ENCODE results near the gene C1QTNF6. TPM values are rescaled to one million over a fixed set of nuclear protein-coding genes. Genes with fewer than 3 reads are reported as not detected.

C1QTNF6 gene
- polyA plus RNA-seq, 1 of the 3 experiments (the other 2 are of a cell fraction): 47.7 TPM

DNA sequence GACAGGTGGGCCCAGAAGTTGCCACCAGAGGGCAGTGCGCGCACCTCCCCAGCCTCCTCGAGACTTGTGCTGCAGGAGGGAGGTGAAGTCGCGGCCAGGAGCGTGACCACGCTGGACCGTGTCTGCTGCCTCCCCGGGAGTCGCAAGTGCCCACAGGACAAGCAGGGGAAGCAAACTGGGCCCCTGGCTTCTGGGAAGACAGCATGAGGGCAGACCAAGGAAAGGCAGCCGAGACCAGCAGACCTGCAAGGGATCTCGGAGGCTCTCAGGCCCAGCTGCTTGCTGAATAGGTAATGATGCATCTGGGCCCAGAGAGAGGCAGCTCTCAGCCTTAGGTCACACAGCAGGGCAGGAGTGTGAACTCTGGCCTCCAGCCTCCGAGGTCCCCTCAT is 21.4 kb downstream of the C1QTNF6 start:
- Histone ChIP-seq H3K4me2 (no peak overlapping the region), H2AFZ (ENCODE audit: low read depth) (no peak overlapping the region), H3K4me1 (ENCODE audit: control insufficient read depth in 1 of 2, insufficient read depth in 2 of 2, low read depth in 1 of 2, low read length in 1 of 2) (peaks cover 0 to 17% of the 10 kb centered on the region in 2 experiments; a peak in 1 of 4 replicates), H3K4me3 (ENCODE audit: low read depth in 2 of 2, low read length in 1 of 2) (no peak overlapping the region), H3K79me2 (ENCODE audit: insufficient read depth) (no peaks in the 10 kb centered on the region), H3K9ac (no peak overlapping the region), H3K27ac (ENCODE audit: low read depth in 2 of 2, low read length in 1 of 2) (no peak overlapping the region), H3K9me3 (no peaks in the 10 kb centered on the region), H4K20me1 (ENCODE audit: insufficient read depth) (no peaks in the 10 kb centered on the region), H3K36me3 (replicated peaks in 1 of 2; ENCODE audit: control insufficient read depth in 1 of 2, insufficient read depth in 2 of 2, low read length in 1 of 2) (no peaks in the 10 kb centered on the region), H3F3A (replicated peaks; ENCODE audit: insufficient read depth) (no peaks in the 10 kb centered on the region), H3K9me2 (no peaks in the 10 kb centered on the region), H3K27me3 (ENCODE audit: insufficient read depth) (no peaks in the 10 kb centered on the region)
- ChIA-PET CTCF (interaction anchor here (0.5 to 8.0 kb wide), 15 partner anchors 10 to 116 kb away, joined by 3 to 156 read pairs (median 5); partner anchors contain the start of genes C1QTNF6 and TMPRSS6), POLR2A (no interaction called here)
- TF ChIP-seq SIN3A (IDR thresholded peaks at IDR 0.05; ENCODE audit: borderline replicate concordance, low read depth, low read length) (no peak), CTCF (IDR thresholded peaks at IDR 0.05) (peak; percentile 88), TCF12 (IDR thresholded peaks at IDR 0.05) (no peak), MXI1 (IDR thresholded peaks at IDR 0.05; ENCODE audit: low read depth, low read length) (peak; percentile 85), RAD21 (IDR thresholded peaks at IDR 0.05; ENCODE audit: low read length) (peak; percentile 84), SMC3 (IDR thresholded peaks at IDR 0.05; ENCODE audit: low read depth, low read length) (peak; percentile 97), NRF1 (IDR thresholded peaks at IDR 0.05; ENCODE audit: low read depth, low read length) (peak; percentile 19; the same call in 1 of the 2 replicates)
- peak; percentile 93 for DNase-seq
- WGBS (ENCODE audit: low lambda C conversion rate): 20% methylated on average over 11 of the region's 13 CpGs

GRCh38 chr22:37165940-37166674 is 21.9 kb downstream of the C1QTNF6 start:
- CTCF ChIA-PET: interaction anchor here (0.7 to 8.0 kb wide), 20 partner anchors 9 to 300 kb away, joined by 3 to 156 read pairs (median 4); partner anchors contain the start of genes C1QTNF6 and TMPRSS6
- H3K27me3 ChIP-seq (ENCODE audit: insufficient read depth): no peaks in the 10 kb centered on the region
- no peaks in the 10 kb centered on the region for H3K79me2 ChIP-seq (ENCODE audit: insufficient read depth)
- H3K27ac ChIP-seq (ENCODE audit: low read depth in 2 of 2, low read length in 1 of 2): no peak overlapping the region; a peak in 1 of 4 replicates
- WGBS (ENCODE audit: low lambda C conversion rate): 69% methylated on average over 12 of the region's 25 CpGs
- no peak for DNase-seq
- peaks cover 0 to 17% of the 10 kb centered on the region in 2 experiments; a peak in 1 of 4 replicates for H3K4me1 ChIP-seq (ENCODE audit: control insufficient read depth in 1 of 2, insufficient read depth in 2 of 2, low read depth in 1 of 2, low read length in 1 of 2)
- no peaks in the 10 kb centered on the region for H3K9me3 ChIP-seq
- H4K20me1 ChIP-seq (ENCODE audit: insufficient read depth): no peaks in the 10 kb centered on the region
- H3K36me3 ChIP-seq (replicated peaks in 1 of 2; ENCODE audit: control insufficient read depth in 1 of 2, insufficient read depth in 2 of 2, low read length in 1 of 2): no peaks in the 10 kb centered on the region
- no peak overlapping the region for H2AFZ ChIP-seq (ENCODE audit: low read depth)
- no peaks in the 10 kb centered on the region for H3F3A ChIP-seq (replicated peaks; ENCODE audit: insufficient read depth)
- no peak overlapping the region for H3K4me3 ChIP-seq (ENCODE audit: low read depth in 2 of 2, low read length in 1 of 2)
- peak; percentile 46; the same call in 1 of the 2 replicates for TF ChIP-seq PBX3 (IDR thresholded peaks at IDR 0.05)
- 0 out of 2 replicates have a peak, but pooled peaks have one; percentile 27 for TF ChIP-seq SIN3A (IDR thresholded peaks at IDR 0.05; ENCODE audit: borderline replicate concordance, low read depth, low read length)
- TF ChIP-seq REST (IDR thresholded peaks at IDR 0.05; ENCODE audit: low read depth, low read length): no peak
- H3K4me2 ChIP-seq: no peak overlapping the region
- POLR2A ChIA-PET: no interaction called here
- H3K9me2 ChIP-seq: no peaks in the 10 kb centered on the region
- no peak overlapping the region for H3K9ac ChIP-seq
